GOT3 (cell line): Measurements from ENCODE around the gene SCNN1G.
"Not testable (repeated sequence)": the region's sequence is repeated elsewhere in the genome, so short reads cannot be mapped to it uniquely, and the experiment has no call there.

Experiments
- DNase-seq: peaks from one replicate; lab custom pipeline; 2025; ENCODE audit warnings: mixed read lengths; lab: John Stamatoyannopoulos, UW

Gene SCNN1G

GRCh38 chr16:23253650-23254049 is 71.1 kb downstream of the SCNN1G start:
- not testable (repeated sequence) for DNase-seq

DNA sequence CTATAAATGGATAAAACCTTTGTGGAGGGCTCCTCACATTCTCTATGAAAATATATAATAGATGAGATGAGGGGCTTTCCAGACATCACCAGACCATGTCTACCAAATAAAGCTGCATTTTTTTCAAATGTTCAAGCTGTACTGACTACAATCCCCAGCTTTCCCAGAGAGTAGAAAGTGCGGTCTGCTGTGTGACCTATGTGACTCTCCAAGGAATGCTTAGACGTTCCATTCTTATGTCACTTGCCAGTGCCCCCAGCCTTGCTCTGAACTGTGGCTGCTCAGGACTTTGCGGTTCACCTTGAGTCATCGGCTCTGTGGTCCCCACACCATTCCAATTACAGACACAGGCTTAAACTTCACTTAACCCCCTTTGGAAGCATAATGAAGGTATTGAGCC is 71.8 kb downstream of the SCNN1G start:
- DNase-seq = no peak

- DNase-seq = no peak
These were observed 72.5 kb downstream of the SCNN1G start for GRCh38 chr16:23255000-23255399.

GRCh38 chr16:23256440-23256839 is 73.9 kb downstream of the SCNN1G start:
- DNase-seq = no peak

GRCh38 chr16:23257682-23258081 is 75.1 kb downstream of the SCNN1G start:
- DNase-seq = no peak

DNA sequence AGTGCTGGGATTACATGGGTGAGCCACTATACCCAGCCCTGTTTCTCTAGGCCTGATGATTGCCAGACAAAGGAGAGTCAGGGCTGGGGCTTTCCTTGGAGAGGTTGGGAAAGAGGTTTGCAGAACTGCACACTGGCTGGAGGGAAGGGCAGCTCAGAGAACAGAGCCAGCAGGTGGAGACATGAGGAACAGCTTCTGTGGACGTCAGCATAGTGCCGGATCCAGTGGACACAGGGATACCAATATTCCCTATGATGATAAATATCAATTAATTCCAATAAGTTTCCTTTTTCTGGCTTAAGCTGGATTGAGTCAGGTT is 76.3 kb downstream of the SCNN1G start:
- DNase-seq = no peak
